ENCODE measurements around the gene FOXC1. TPM values are rescaled to one million over a fixed set of nuclear protein-coding genes. Genes with fewer than 3 reads are reported as not detected.

The FOXC1 gene
- total RNA-seq, 4 donors from 2014 or later: 0.92 to 3.9 (median 2.0) TPM

DNA sequence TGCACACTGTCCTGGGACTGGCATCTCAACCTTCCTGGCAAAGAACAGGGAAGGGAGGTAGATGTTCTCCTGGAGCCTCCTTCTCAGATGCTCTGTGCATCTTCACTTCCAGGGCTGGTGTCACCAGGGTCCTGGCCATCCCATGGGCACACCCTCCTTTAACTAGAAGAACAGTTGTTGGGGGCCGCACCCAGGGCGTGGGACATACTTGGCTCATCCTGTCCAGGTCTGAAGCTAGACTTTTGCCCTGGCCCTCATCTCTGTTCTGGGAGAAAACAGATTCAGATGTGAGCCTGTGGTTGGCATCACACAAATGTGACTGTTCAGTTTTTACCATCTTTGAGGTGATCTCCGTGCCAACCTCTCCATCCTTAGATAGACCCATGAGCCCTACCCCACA lies 41.6 kb downstream of the FOXC1 start:
- no peak for TF ChIP-seq POLR2A (IDR thresholded peaks at IDR 0.05)
- TF ChIP-seq, protein P1, sequence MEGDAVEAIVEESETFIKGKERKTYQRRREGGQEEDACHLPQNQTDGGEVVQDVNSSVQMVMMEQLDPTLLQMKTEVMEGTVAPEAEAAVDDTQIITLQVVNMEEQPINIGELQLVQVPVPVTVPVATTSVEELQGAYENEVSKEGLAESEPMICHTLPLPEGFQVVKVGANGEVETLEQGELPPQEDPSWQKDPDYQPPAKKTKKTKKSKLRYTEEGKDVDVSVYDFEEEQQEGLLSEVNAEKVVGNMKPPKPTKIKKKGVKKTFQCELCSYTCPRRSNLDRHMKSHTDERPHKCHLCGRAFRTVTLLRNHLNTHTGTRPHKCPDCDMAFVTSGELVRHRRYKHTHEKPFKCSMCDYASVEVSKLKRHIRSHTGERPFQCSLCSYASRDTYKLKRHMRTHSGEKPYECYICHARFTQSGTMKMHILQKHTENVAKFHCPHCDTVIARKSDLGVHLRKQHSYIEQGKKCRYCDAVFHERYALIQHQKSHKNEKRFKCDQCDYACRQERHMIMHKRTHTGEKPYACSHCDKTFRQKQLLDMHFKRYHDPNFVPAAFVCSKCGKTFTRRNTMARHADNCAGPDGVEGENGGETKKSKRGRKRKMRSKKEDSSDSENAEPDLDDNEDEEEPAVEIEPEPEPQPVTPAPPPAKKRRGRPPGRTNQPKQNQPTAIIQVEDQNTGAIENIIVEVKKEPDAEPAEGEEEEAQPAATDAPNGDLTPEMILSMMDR (IDR thresholded peaks at IDR 0.05 in 4 of 5, conservative IDR thresholded peaks at IDR 0.05 in 1 of 5): no peak
- no peak for ATAC-seq
- H3K4me1 ChIP-seq: no peaks in the 10 kb centered on the region
- DNase-seq: no peak
- intact Hi-C loops (cut with DNase I; ENCODE audit: low total_unique reads) (no loop called here), in situ Hi-C loops (cut with MboI; ENCODE audit: low sequenced_read_pairs in 4 of 4) (no loop called here)
- H3K27ac ChIP-seq: no peak overlapping the region
- no peaks in the 10 kb centered on the region for H3K36me3 ChIP-seq
- no peaks in the 10 kb centered on the region for H3K27me3 ChIP-seq
- no peaks in the 10 kb centered on the region for H3K9me3 ChIP-seq
- no peak overlapping the region for H3K4me3 ChIP-seq

- in situ Hi-C loops (cut with MboI; ENCODE audit: low sequenced_read_pairs in 4 of 4) (no loop called here), intact Hi-C loops (cut with DNase I; ENCODE audit: low total_unique reads) (no loop called here)
- DNase-seq (no peak), ATAC-seq (no peak)
- Histone ChIP-seq H3K4me3 (no peak overlapping the region), H3K4me1 (no peaks in the 10 kb centered on the region), H3K27me3 (no peaks in the 10 kb centered on the region), H3K36me3 (no peaks in the 10 kb centered on the region), H3K27ac (no peak overlapping the region), H3K9me3 (no peaks in the 10 kb centered on the region)
- TF ChIP-seq, protein P1 (IDR thresholded peaks at IDR 0.05 in 4 of 5, conservative IDR thresholded peaks at IDR 0.05 in 1 of 5): no peak
- no peak for TF ChIP-seq POLR2A (IDR thresholded peaks at IDR 0.05)
Observed at GRCh38 chr6:1652842-1653241, 43.1 kb downstream of the FOXC1 start.

- Histone ChIP-seq H3K27me3 (no peaks in the 10 kb centered on the region), H3K36me3 (no peaks in the 10 kb centered on the region), H3K9me3 (no peaks in the 10 kb centered on the region), H3K4me1 (no peaks in the 10 kb centered on the region), H3K27ac (no peak overlapping the region), H3K4me3 (no peak overlapping the region)
- DNase-seq: no peak
- TF ChIP-seq, protein P1 (IDR thresholded peaks at IDR 0.05 in 4 of 5, conservative IDR thresholded peaks at IDR 0.05 in 1 of 5): no peak
- TF ChIP-seq POLR2A (IDR thresholded peaks at IDR 0.05): no peak
- ATAC-seq: no peak
- intact Hi-C loops (cut with DNase I; ENCODE audit: low total_unique reads) (no loop called here), in situ Hi-C loops (cut with MboI; ENCODE audit: low sequenced_read_pairs in 4 of 4) (no loop called here)
Observed at GRCh38 chr6:1654054-1654453, 44.3 kb downstream of the FOXC1 start.

DNA sequence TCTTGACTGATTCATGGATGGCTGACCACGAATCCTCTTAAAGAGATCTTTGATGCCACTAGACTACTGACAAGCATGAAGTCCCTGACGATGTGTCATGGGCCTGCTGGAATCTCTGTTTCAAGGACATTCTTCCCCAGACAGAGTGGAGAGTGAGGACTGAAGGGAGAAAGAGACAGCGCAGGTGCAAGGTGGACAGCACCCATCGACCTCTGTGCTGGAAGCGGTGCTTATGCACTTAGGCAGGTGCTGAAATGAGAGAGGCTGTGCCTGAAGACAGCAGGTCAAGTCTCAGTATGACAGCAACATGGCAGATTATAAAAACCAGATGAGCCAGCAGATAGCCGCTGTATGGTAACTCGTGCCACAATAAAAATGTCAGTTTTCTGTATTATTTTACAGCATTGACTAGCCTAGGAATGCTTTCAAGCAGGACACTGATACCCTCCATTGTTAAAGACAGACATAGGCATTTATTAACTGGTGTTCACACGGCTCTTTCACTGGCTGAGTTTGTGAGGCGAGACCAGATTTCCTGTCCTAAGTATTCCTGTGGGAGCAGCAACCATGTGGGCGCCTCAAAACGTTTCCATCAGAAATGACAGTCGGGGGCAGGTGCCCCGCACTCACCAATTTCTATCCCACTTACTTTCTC lies 47.5 kb downstream of the FOXC1 start:
- in situ Hi-C loops (cut with MboI; ENCODE audit: low sequenced_read_pairs in 4 of 4): no loop called here
- Histone ChIP-seq H3K4me3 (no peak overlapping the region), H3K27me3 (no peaks in the 10 kb centered on the region), H3K9me3 (no peaks in the 10 kb centered on the region), H3K4me1 (no peaks in the 10 kb centered on the region), H3K27ac (no peak overlapping the region), H3K36me3 (no peaks in the 10 kb centered on the region)
- TF ChIP-seq POLR2A (IDR thresholded peaks at IDR 0.05): no peak
- TF ChIP-seq, protein P1 (IDR thresholded peaks at IDR 0.05 in 4 of 5, conservative IDR thresholded peaks at IDR 0.05 in 1 of 5): no peak
- DNase-seq: no peak
- no peak for ATAC-seq
- intact Hi-C loops (cut with DNase I; ENCODE audit: low total_unique reads): no loop called here

DNA sequence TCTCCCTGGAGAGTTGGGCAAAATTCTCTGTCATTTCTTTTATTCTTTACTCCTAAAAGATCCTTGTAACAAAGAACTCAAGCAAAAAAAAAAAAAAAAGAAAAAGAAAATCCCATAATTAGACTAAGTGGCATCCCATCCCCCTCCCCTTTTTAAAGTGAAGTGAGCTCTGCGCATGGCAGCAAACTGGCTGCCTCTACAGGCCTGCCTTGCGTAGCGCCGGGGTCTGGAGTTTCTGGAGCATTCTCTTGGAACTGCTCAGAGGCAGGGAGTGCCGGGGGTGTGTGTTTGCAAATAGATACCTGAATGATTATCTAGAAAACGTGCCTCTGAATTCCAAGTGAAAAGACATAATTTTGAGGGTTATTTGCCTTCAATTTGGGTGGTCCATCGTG lies 48.1 kb downstream of the FOXC1 start:
- Histone ChIP-seq H3K27me3 (no peaks in the 10 kb centered on the region), H3K36me3 (no peaks in the 10 kb centered on the region), H3K4me3 (no peak overlapping the region), H3K27ac (no peak overlapping the region), H3K9me3 (no peaks in the 10 kb centered on the region), H3K4me1 (no peaks in the 10 kb centered on the region)
- ATAC-seq (no peak), DNase-seq (no peak)
- TF ChIP-seq POLR2A (IDR thresholded peaks at IDR 0.05): no peak
- TF ChIP-seq, protein P1 (IDR thresholded peaks at IDR 0.05 in 4 of 5, conservative IDR thresholded peaks at IDR 0.05 in 1 of 5): no peak
- in situ Hi-C loops (cut with MboI; ENCODE audit: low sequenced_read_pairs in 4 of 4) (no loop called here), intact Hi-C loops (cut with DNase I; ENCODE audit: low total_unique reads) (no loop called here)
